Caco-2 (cell line): ENCODE data around the gene TTC39A. TPM values are rescaled to one million over a fixed set of nuclear protein-coding genes. Genes with fewer than 3 reads are reported as not detected.

Source experiments
- BruUV-seq: library from RNA; stranded (reverse); fragments of 400-500 nt; replicated peaks from 2 replicates; lab custom pipeline; 2021; lab: Mats Ljungman, UMichigan
- CTCF ChIA-PET: fragments of 300-600 bp; sonication (Branson Sonifier 250); formaldehyde crosslinking; loops from one replicate; lab custom pipeline; 2022; ENCODE audit warnings: antibody characterized with exemption; lab: Charles Lee
- POLR2A ChIA-PET: fragments of 300-600 bp; sonication (Branson Sonifier 250); formaldehyde crosslinking; loops from one replicate; lab custom pipeline; 2022; ENCODE audit warnings: antibody characterized with exemption; lab: Charles Lee
- DNase-seq, 2 experiments: peaks; one replicate each; pipeline versions ENCODE4 v3.0.0 to v3.0.0-alpha.2; 2020 to 2022
- H3K27me3 ChIP-seq: replicated peaks from 2 replicates; pipeline ENCODE4 v1.6.0; 2011; ENCODE audit warnings: low read length; ENCODE audit not compliant: control insufficient read depth, insufficient read depth
- H3K36me3 ChIP-seq: 2 replicates; pipeline ENCODE4 v1.5.1; 2011; ENCODE audit warnings: low read length; ENCODE audit not compliant: control insufficient read depth, insufficient read depth
- H3K4me1 ChIP-seq: fragments of 250-450 bp; sonication (Bioruptor Pico); 2 replicates; pipeline ENCODE4 v1.5.1; 2020; ENCODE audit warnings: mild to moderate bottlenecking
- H3K4me3 ChIP-seq: 2 replicates; pipeline ENCODE4 v1.5.1; 2011; ENCODE audit warnings: low read depth, mild to moderate bottlenecking, control low read depth, low read length
- H3K9me3 ChIP-seq: fragments of 250-450 bp; sonication (Bioruptor Pico); 2 replicates; pipeline ENCODE4 v1.5.1; 2020; ENCODE audit warnings: mild to moderate bottlenecking, moderate library complexity
- H3K27ac Mint-ChIP-seq: one replicate; pipeline ENCODE4 v1.8.0; 2022; ENCODE audit warnings: mixed read lengths; ENCODE audit not compliant: unreplicated experiment
- H3K27me3 Mint-ChIP-seq: one replicate; pipeline ENCODE4 v1.8.0; 2022; ENCODE audit warnings: mixed read lengths; ENCODE audit not compliant: insufficient read depth, unreplicated experiment
- H3K36me3 Mint-ChIP-seq: one replicate; pipeline ENCODE4 v1.8.0; 2022; ENCODE audit warnings: mild to moderate bottlenecking, mixed read lengths; ENCODE audit not compliant: insufficient read depth, unreplicated experiment
- H3K4me1 Mint-ChIP-seq: one replicate; pipeline ENCODE4 v1.8.0; 2022; ENCODE audit warnings: low read depth, mixed read lengths; ENCODE audit not compliant: unreplicated experiment
- H3K4me3 Mint-ChIP-seq: one replicate; pipeline ENCODE4 v1.8.0; 2022; ENCODE audit warnings: mild to moderate bottlenecking, moderate library complexity, mixed read lengths; ENCODE audit not compliant: unreplicated experiment
- H3K9me3 Mint-ChIP-seq: one replicate; pipeline ENCODE4 v1.8.0; 2022; ENCODE audit warnings: mixed read lengths; ENCODE audit not compliant: unreplicated experiment
- intact Hi-C: fragments of 100-400 bp; cut with micrococcal nuclease; formaldehyde crosslinking; loops from one replicate; pipeline ENCODE4 v1.10.0; 2022; ENCODE audit not compliant: unreplicated experiment
- total RNA-seq: library from RNA; stranded (reverse); gene quantifications from 2 replicates; pipeline ENCODE4 v1.2.3, GENCODE V29; 2022
- TF ChIP-seq, protein P1 (sequence below), 2 experiments: fragments of 200-600 bp in 1 of 2; IDR thresholded peaks; 1 replicate in 1 of 2; 2 replicates in 1 of 2; pipeline versions ENCODE4 v1.5.1 to v1.8.0; 2011 to 2022; ENCODE audit warnings: antibody characterized with exemption in 1 of 2, control low read depth in 1 of 2, inconsistent platforms in 1 of 2, low read depth in 1 of 2, low read length in 1 of 2, mild to moderate bottlenecking in 1 of 2, moderate library complexity in 1 of 2; ENCODE audit not compliant: insufficient read depth in 1 of 2, severe bottlenecking in 1 of 2, unreplicated experiment in 1 of 2

The TTC39A gene
- total RNA-seq, 1 experiment from 2014 or later, result 21.0 TPM

DNA sequence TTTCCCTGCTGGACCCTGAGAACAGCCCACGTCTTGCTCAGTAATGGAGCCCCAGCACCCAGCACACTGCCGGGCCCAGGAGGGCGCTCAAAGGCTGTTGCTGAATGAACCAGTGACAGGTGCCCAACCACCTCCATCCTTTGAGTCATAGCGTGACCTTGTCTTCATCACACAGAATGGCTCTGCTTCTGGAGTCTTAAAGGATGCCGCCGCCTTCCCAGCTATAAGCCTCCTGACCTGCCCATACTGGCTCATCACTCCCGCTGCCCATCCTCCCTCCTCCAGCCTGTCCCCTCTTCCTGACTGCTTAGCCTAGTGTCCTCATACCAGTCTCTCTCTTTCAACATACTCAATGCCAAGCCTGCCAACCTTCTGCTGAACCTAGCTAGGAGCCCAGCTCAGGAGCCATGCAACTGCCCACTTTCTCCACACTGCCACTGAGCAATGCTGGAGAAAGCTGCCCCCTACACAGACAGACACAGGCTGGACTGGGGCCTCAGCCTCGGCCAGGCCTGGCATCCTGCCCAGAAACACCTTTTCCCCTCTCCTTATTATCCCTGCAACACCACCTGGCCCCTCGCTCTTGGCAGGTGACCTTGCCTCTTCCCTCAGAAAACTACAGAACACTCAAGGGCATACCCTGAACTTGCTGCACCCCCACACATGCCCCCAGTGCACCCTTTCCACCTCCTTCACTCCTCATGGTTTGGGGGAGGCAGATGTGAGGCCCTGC, 14.1 kb downstream of the TTC39A start:
- no TSS peak for BruUV-seq
- CTCF ChIA-PET, result no interaction called here
- Mint-ChIP-seq H3K27me3 (no peaks in the 10 kb centered on the region), H3K4me1 (peaks cover 20% of the 10 kb centered on the region), H3K4me3 (no peak overlapping the region), H3K36me3 (no peaks in the 10 kb centered on the region), H3K27ac (peak overlapping the region; percentile 84), H3K9me3 (no peaks in the 10 kb centered on the region)
- POLR2A ChIA-PET, result no interaction called here
- Histone ChIP-seq H3K4me3 (no peak overlapping the region), H3K9me3 (no peaks in the 10 kb centered on the region), H3K4me1 (no peaks in the 10 kb centered on the region), H3K27me3 (no peaks in the 10 kb centered on the region), H3K36me3 (no peaks in the 10 kb centered on the region; the same call in 1 of the 2 replicates)
- DNase-seq, result no peak
- TF ChIP-seq, protein P1, sequence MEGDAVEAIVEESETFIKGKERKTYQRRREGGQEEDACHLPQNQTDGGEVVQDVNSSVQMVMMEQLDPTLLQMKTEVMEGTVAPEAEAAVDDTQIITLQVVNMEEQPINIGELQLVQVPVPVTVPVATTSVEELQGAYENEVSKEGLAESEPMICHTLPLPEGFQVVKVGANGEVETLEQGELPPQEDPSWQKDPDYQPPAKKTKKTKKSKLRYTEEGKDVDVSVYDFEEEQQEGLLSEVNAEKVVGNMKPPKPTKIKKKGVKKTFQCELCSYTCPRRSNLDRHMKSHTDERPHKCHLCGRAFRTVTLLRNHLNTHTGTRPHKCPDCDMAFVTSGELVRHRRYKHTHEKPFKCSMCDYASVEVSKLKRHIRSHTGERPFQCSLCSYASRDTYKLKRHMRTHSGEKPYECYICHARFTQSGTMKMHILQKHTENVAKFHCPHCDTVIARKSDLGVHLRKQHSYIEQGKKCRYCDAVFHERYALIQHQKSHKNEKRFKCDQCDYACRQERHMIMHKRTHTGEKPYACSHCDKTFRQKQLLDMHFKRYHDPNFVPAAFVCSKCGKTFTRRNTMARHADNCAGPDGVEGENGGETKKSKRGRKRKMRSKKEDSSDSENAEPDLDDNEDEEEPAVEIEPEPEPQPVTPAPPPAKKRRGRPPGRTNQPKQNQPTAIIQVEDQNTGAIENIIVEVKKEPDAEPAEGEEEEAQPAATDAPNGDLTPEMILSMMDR (IDR thresholded peaks at IDR 0.05; ENCODE audit: insufficient read depth in 1 of 2, low read depth in 1 of 2, low read length in 1 of 2, severe bottlenecking in 1 of 2, unreplicated experiment in 1 of 2), result no peak
- intact Hi-C loops, result no loop called here

DNA sequence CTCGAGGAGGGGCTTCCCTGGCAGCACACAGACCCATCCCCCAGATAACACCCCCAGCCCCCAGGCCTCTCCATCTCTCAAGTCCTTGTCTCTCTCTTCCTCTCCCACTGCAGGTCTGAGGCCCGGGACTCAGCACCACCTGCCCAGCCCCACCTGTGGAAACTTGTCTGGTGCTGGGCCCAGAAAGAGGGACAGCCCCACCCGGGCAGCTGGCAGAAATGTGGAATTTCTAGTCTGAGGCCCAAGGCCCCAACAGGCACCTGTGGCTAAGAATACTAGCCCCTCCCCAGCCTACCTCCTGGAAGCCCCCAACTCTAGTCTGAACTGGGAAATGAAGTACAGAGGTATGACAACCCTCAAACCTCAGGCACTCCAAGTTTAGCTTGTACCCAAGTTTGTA, 15.4 kb downstream of the TTC39A start:
- no TSS peak for BruUV-seq

DNA sequence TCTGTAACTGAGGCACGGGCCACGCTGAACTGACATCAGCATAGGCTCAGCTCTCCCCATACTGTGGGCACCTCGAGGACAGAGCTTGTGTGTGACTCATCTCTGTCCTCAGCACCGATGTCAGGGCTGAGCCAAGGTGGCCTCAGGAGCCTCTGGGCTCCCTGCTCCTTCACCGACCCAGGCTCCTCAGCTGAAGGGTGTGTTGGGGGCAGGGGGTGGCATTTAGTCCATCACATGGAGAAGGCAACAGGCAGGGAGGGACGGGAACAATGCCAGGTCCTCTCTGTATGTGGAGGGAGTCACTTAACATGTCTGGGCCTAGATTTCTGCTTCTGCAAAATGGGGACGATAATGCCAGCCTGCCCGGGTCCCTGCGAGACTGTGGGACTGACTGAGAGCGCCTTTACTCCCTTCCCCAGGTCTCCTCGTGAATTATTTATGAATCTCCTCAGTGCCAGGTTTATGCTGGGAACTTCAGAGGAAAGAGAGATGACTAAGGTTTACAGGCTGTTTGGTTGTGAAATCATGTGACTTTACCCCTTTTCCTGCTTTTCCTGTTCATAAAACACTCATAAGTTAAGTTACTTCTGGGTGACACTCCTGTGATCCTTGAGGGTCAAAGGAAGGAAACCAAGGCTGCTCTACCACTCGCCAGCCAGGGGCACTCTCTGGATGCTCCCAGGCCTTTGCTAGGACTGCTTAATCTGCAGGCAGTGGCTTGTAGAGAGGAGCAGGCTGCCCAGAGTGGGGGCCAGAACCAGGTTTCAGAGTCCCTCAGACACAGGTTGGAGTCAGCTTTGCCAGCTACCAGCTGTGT, 16.2 kb downstream of the TTC39A start:
- no peaks in the 10 kb centered on the region for H3K4me1 ChIP-seq
- DNase-seq, result no peak
- H3K4me3 ChIP-seq, result no peak overlapping the region
- H3K27me3 ChIP-seq, result no peaks in the 10 kb centered on the region
- intact Hi-C loops, result no loop called here
- Mint-ChIP-seq H3K36me3 (no peaks in the 10 kb centered on the region), H3K9me3 (no peaks in the 10 kb centered on the region), H3K27me3 (no peaks in the 10 kb centered on the region), H3K4me1 (peaks cover 20% of the 10 kb centered on the region), H3K4me3 (no peak overlapping the region), H3K27ac (no peak overlapping the region)
- TF ChIP-seq, protein P1 (IDR thresholded peaks at IDR 0.05; ENCODE audit: insufficient read depth in 1 of 2, low read depth in 1 of 2, low read length in 1 of 2, severe bottlenecking in 1 of 2, unreplicated experiment in 1 of 2), result no peak
- H3K36me3 ChIP-seq, result no peaks in the 10 kb centered on the region; the same call in 1 of the 2 replicates
- no peaks in the 10 kb centered on the region for H3K9me3 ChIP-seq
- BruUV-seq, result no TSS peak
- ChIA-PET POLR2A (no interaction called here), CTCF (interaction anchor here (1.9 kb wide), 1 partner anchor 17 kb away, joined by 6 read pairs; no protein-coding TSS in a partner anchor)

More for the DNA sequence above, 15.4 kb downstream of the TTC39A start:
- DNase-seq, result no peak
- H3K4me3 Mint-ChIP-seq, result no peak overlapping the region
- Histone ChIP-seq H3K4me3 (no peak overlapping the region), H3K4me1 (no peaks in the 10 kb centered on the region), H3K9me3 (no peaks in the 10 kb centered on the region), H3K36me3 (no peaks in the 10 kb centered on the region; the same call in 1 of the 2 replicates), H3K27me3 (no peaks in the 10 kb centered on the region)
- peaks cover 20% of the 10 kb centered on the region for H3K4me1 Mint-ChIP-seq
- peak overlapping the region; percentile 84 for H3K27ac Mint-ChIP-seq
- no peaks in the 10 kb centered on the region for H3K36me3 Mint-ChIP-seq
- ChIA-PET POLR2A (no interaction called here), CTCF (no interaction called here)
- H3K9me3 Mint-ChIP-seq, result no peaks in the 10 kb centered on the region
- TF ChIP-seq, protein P1 (IDR thresholded peaks at IDR 0.05; ENCODE audit: insufficient read depth in 1 of 2, low read depth in 1 of 2, low read length in 1 of 2, severe bottlenecking in 1 of 2, unreplicated experiment in 1 of 2), result no peak
- intact Hi-C loops, result no loop called here
- no peaks in the 10 kb centered on the region for H3K27me3 Mint-ChIP-seq
